NK-92 treated with Interleukin-12 subunit alpha and Interleukin-12 subunit beta, amount 100 ng/mL, for 24 hours (cell line): ENCODE data around the gene OXGR1.
"Not testable (repeated sequence)": the region's sequence is repeated elsewhere in the genome, so short reads cannot be mapped to it uniquely, and the experiment has no call there.

Source experiments
- DNase-seq: peaks from one replicate; lab custom pipeline; 2025; lab: John Stamatoyannopoulos, UW

The OXGR1 gene

DNA sequence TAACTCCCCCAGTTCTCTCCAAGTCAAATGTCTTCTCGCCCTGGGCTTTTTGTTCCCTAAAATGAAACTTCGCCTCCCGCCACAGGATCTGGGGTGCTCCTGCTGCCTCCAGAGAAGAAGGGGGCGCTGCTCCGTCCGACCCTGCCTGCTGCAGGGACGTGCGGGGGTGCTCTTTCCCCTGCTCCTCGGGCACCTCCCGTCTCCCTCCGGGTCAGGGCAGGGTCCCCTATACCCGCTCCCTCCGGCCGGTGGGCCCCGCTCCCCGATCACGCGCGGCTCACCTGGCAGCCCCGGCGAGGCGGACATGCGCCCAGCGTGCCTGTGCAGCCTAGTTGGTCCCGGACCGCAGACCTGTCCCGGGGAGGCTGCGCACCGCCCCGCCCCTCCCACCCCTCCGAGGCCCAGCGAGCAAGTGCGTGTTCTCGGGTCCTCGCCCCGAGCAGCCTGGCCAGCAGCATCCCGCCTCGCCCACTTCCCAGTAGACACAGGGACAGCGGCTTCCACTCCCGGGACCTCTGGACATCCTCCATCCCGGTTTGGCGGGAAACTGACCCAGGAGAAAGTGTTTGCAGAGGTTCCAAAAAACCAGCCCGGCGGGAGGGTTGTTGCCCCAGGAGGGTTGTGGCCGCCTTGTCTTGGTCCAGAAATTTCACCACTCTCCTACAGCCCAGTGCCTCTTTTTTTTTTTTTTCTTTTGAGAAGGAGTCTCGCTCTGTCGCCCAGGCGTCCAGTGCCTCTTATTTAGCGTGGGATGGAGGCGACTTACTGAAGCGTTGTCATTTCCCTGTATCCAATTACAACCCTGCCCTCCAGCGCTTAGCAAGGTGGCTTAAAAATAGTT, at the start of gene OXGR1:
OXGR1 (minus strand) TSS at position 460 of the 841 bp plus-strand sequence. CDS start 6,717 bp downstream, outside the sequence.
- DNase-seq: no peak

DNA sequence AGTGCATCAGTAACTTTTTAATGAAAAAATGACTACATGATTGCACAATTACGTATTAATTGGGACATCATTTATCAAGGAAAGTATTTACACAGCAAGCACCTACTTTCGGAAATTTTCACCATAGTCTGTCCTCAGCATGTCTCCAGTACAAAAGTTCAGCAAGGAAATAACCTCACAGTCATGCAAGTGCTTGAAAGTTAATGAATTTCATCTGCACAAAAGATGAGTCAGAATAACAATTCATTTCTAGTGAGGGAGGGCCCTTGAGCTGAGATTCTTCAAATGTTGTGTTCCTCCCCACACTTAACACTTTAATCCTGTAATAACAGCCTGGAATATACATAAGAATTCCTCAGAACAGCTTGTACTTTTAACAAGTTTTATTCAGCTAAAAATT, 49.0 kb upstream of the OXGR1 start:
- no peak for DNase-seq

DNA sequence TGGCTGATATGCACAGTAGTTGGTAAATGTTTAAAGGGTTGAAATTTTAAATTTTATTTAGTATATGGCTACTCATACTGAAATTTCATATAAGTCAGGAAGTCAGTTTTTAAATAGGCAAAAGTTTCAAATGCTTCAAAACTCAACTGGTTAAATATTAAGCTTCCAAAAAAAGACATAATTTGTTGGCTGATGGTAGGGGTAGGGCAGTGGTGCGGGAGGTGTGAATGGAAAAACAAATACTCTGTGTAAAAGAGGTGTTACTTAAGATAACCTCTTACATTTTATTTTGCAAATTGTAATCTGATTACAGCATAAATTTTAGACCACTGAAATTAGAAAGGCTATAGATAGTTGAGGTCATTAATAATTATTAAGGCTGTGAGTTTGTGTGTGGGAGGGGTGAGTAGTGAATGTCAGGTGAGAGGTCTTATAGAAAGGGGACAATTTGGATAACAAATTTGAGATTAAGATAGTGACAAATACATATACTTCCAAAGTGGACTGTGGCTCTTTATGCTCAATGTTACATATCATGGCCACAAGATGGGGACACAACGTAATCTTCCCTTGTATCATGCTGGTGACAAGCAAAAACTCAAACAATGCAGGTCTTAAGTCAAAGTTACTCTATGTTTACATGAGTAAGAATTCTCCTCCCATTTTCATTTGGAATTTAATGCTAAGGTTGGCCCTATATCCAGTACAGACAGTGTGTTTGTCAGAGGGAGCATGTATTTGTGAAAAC, 36.6 kb upstream of the OXGR1 start:
- DNase-seq: no peak

DNA sequence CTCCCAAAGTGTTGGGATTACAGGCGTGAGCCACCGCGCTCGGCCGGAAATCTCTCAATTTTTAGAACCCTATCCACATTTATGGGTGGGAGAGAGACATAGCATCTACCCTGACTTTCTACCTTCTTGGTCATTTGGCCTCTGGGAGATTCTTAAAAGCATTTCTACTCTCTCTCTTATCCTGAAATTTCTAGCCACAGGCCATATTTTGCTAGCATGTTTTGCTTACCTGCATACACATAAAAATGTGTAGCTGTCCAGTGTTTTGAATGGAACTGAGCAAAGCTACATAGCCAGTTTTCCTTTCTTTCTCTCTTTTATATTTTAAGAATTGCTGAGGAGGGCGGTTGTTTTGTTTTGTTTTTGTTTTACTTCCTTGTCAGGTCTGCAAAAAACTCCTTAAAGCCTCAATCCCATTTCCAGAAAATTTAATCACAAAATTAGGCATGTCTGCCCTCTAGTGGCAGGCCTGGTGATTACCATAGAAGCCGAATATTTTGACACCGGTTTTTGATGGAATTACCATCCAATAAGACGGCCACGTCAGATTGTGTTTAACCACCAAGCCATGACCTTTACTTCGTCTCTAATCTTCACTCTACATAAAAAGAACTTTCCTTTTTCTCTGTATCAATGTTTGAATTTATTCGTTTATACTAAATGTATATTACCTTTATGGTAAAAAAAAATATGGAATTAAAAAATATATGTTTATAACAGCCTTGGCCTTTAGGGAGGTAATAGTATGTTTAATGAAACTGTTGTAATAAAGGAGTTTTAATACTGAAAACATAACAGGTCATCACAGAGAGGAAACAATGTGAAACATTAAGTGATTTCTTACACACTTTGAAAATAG, 34.4 kb upstream of the OXGR1 start:
- DNase-seq: no peak

DNA sequence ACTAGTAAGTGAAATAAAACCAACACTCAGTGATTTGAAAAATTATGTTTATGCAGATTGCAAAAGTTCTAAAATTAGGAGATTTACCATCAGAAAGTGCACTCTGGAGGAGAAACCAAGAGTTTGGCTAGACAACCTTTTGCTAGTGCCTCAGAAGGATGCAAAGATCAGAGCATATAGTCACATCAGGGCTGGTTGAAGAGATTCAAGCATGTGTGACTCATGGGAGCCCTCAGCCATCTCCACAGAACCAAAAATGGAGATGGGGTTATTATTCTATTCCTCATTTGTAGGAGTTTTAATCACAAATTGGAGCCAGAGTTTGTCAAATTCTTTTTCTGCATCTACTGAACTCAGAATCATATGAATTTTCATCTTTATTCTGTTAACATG, 32.9 kb upstream of the OXGR1 start:
- DNase-seq: no peak

DNA sequence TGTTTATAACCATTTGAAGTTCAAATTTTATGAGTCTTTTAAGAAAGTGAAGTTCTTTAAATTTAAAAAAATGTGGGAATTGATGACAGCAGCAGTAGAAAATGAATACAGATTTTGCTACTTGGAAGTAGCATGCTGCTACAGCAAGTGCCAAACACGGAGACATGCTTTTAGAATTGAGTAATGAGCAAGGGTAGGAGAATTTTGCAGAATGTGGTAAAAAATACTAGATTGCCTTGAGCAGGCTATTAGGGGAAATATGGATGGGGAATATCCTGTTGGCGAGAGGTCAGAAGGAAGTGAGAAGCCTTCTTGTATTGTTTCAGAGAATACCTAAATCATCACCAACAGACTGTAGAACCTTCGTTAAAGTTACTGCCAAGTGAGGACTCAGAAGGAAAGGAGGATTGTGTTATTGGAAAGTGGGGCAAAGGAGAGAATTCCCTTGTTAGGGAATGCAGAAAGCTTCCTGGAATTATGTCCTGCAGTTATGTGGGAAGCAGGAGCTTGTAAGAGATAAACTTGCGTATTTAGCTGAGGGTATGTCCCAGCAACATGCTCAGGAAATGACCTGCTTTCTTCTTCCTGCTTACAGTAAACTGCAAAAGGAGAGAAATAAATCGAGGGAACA, 32.4 kb upstream of the OXGR1 start:
- no peak for DNase-seq

DNA sequence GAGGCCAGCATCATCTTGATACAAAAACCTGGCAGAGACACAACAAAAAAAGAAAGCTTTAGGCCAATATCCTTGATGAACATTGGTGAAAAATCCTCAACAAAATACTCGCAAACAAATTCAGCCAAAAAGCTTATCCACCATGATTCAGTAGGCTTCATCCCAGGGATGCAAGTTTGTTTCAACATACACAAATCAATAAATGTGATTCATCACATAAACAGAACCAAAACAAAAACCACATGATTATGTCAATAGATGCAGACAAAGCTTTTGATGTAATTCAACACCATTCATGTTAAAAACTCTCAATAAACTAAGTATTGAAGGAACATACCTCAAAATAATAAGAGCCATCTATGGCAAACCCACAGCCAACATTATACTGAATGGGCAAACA, 29.5 kb upstream of the OXGR1 start:
- not testable (repeated sequence) for DNase-seq

DNA sequence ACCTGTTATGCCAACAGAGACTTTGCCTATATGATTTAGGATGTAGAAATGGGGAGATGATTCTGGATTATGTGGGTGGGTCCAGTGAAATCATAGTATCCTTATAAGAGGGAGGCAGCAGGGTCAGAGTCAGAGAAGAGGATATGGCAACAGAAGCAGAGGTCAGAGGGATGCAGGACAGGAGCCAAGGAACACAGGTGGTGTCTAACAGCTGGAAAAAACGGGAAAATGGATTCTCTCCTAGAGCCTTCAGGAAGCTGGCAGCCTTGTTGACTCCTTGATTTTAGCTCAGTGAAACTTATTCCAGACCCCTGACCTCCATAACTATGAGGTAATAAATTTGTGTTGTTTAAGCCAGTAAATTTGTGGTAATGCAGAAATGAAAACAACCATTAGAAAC, 28.8 kb upstream of the OXGR1 start:
- no peak for DNase-seq

DNA sequence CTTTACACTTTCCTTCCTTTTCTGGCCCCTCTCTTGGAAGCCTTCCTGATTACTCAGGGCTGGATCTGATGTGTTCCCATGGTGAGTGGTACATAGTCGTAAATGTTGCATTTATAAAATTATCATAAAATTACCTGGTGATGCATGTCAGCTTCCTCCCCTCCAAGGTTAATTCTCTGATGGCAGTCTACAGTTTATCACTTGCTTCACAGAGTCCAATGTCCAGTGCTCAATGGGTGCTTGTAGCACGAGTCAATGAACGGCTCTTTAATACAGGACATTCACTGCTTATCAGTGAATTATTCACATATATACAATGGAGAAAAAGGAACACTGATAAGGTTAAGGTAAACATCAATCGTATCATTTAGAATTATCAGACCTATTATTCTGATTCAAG, 27.0 kb upstream of the OXGR1 start:
- no peak for DNase-seq

DNA sequence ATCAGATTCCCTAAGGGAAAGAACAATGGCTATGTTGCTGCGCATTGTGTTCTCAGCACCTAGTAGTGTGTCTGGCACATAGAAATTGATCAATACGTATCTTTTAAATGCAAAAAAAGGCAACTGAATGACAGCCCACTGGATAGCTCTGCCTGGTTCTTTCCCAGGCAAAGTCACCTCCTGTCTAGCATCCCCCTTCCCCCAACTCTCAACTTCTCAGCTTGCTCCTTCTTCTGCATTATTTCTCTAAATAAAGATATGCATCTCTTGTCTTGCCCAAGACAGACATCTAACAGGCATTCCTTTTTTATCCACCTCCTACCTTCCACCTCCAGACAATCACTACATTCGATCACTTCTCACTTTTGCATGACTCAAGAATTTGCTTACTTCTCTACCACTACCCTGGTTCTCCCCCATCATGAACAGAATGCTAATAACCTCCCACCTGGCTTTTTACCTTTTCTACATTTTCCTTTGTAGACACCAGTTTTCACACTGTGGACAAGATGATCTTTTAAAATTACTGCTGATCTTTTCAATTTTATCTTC, 26.5 kb upstream of the OXGR1 start:
- no peak for DNase-seq

DNA sequence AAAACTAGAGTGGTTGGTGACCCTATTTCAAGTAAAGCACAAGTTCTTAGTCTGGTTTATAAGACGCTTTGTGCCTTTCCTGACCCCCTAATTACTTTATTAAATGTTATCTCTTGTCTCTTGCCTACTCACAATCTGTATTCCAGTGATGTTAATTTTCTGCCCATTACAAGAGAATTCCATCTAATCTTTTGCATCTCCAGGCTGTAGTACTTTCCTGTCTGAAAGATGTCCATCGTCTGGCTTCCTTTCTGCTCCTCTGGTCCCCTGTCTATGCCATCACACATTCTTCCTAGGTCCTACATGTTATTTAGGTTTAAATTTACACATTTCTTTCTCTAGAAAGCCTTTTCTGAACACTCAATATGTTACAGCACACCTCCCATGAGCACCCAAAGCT, 25.9 kb upstream of the OXGR1 start:
- DNase-seq: no peak

DNA sequence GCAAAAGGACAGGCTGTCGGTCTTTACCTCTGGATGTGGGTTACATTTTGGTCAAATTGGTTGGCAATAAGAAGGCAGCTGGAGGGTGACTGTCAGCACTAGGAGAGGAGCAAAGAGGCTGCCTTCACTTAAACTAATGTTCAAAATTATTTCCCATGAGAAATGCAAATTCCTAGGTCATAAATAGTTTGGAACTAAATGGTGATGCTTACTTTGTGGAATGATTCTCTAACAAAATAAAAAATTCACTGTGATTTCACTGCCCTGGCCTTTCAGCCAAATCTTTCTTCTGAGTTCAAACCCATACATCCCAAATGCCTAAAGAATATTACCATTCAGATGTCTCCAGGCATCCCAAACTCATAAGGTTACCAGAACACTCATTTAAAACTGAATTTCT, 25.0 kb upstream of the OXGR1 start:
- no peak for DNase-seq

DNA sequence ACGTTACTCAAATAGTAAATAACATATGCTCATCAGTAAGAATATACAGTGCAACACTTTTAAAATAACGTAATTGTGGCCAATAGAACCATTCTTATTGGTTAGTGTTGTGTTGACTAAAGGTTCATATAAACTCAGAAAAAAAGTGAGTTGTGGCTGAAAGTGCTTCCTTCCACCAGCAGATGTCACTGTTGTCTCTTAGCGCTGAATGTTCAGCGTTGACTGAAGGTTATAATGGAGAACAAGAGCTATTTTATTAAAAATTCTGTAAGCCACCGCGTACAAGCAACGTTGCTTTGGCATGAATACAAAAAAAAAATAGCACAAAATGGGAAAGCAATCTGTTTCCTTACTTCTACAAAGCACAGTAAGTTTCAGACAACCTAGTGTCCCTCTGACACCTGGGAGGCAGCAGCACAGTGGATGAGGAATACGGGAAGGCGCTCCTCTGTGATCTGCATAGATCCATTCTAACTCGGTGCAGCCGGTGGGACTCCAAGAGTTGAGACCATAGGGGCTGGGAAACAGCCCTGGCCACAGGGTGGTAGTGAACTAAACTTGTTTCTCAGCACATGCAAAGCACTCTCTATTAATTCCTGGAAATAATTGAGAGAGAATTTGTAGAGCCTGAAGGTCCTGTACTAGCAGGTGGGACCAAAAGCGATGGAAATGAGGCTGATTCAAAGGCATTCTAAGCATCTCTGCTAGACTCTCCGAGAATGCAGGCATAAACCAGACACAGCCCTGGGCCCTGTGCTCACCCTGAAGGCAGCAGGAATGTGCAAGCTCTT, 23.9 kb upstream of the OXGR1 start:
- no peak for DNase-seq

DNA sequence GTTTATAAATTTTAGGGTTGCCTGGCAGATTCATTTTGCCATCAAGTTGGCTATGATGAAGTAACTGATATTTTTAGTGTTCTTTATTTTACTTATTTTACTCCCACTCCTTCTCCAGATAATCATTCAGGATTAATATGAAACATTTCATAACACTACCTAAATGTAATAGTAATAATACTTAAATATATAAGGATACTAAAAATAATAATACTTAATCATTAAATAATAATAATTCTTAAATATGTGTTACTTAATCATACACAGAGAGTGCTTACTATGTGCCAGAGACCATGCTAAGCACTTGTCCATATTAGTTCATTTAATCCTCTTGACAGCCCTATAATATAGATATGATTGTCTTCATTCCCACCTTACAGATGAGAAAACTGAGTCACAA, 23.0 kb upstream of the OXGR1 start:
- DNase-seq: no peak

DNA sequence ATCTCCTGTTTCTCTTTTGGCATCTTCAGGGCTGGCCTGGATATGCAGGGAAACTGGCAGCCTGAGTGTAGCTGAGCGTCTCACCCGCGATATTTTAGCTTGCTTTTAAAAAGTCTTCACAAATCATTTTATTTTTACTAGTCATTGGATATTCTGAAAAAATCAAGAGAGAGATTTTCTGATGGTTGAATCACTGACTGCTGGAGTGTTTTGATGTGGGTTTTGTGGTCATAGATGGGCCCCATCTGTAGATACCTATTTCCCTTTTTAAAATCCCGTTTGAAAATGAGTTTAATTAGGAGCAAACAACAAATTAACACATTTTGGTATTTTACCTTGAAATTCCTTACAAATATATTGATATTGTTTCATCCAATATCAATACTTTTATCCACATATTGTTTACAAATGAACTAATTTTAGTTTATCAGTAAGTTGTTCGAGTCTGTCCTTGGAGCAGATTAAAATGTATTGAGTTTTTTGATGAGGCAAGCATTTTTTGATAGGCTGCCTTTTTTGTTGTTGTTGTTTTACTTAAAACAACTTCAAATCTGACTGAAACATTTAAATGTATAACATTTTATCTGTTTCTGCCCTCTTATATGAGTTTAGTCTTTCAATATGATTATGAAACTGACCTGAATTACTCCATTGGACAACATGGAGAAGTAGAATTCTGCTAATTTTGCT, 21.5 kb upstream of the OXGR1 start:
- DNase-seq: no peak

DNA sequence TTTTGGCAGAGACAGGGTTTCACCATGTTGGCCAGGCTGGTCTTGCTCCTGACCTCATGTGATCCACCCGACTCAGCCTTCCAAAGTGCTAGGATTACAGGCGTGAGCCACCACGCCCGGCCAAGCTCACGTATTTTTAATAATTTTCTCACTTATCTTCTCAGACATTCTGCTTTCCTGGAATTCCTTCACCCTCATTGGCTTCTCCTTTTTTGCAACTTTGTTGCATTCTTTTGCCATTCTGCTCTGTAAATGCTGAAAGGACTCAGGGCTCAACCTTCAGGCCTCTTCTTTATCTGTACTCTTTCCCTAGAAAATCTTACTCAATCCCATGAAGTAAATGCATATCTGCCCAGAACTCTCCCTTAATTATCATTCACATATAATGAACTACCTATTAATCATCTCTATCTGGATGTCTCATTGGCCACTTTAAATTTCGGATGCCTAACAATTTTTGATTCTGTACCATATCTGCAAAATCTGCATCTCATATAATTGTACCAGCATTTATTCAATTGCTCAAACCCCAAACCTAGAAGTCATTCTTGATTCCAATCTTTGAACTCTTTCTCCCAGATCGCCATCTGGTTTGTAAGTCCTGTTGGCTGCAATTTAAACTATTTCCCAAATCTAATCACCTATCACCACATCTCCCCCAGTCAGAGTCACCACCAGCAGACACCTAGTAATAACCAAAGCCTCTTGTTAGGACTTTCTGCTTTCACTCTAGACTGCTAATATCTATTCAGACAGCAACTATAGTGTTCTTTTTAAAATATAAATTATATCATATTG, 18.2 kb upstream of the OXGR1 start:
- no peak for DNase-seq

DNA sequence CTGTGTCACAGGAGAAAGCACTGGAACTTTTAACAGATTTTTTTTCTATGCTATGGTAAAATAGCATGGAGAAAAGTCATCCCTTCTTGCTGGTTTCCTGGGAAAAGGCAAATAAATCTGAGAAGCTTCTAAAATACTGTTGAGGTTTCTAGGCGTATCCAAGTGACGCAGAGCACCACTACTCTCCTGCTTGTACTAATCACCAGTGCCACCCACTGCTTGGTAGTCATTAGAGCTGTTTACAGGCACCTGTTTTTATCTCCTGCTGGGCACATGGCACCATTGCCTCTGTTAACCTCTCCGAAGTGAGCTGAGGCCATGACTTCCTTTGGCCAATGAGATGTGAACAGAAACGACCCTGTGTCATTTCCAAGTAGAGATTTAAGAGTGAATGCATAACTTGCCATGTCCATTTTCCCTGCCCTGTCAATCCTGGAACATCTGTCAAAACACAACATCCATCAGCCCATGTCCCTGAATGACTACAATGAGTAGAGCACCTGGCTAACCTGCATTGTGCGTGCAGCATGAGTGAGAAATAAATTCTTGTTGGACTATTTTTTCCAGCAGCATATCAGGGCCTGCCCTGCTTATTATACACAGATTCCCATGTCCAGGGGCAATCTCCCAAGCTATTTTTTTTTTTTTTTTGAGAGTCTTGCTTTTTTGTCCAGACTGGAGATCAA, 17.3 kb upstream of the OXGR1 start:
- DNase-seq: no peak

DNA sequence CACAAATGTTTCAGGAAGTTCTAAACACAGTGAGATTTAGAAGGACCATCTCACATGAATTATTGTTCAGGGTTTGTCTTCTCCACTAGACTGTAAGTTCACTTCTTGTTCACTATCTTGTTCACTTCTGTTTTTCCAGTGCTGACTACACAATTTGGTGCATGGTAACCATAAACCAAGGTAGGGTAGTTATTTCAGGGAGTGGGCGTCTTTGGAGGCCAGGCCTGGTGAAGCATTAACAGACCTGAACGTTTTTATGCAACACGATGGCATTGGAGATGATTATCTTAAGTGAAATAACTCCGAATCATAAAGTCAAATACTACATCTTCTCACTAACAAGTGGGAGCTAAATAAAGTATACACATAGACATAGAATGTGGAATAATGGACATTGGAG, 14.4 kb upstream of the OXGR1 start:
- DNase-seq: no peak
